HepG2 (cell line): ENCODE data around the gene DNAAF6. TPM values are rescaled to one million over a fixed set of nuclear protein-coding genes. Genes with fewer than 3 reads are reported as not detected.

ENCODE experiments used
- ATAC-seq: fragments of 200-7000 bp; cut with Tn5 transposase; 3 replicates; pipeline ENCODE4 v1.9.1; 2020; ENCODE audit warnings: mild to moderate bottlenecking, moderate library complexity
- BruUV-seq: library from RNA; stranded (reverse); fragments of 400-500 nt; replicated peaks from 2 replicates; lab custom pipeline; 2021; lab: Mats Ljungman, UMichigan
- CTCF ChIA-PET: fragments of 300-600 bp; formaldehyde crosslinking; extraction: SDS; loops from one replicate; lab custom pipeline; 2021; ENCODE audit warnings: low total read pairs, inconsistent platforms, low intra/inter-chr PET ratio; lab: Yijun Ruan, JAX
- POLR2A ChIA-PET: fragments of 350-600 bp; sonication (Branson Sonifier 250); formaldehyde crosslinking; loops from one replicate; lab custom pipeline; 2020; ENCODE audit warnings: antibody characterized with exemption, inconsistent platforms; lab: Yijun Ruan, JAX
- DNase-seq: peaks from one replicate; pipeline ENCODE4 v3.0.0-alpha.2; 2015; ENCODE audit warnings: low spot score
- FAIRE-seq: peaks from 3 replicates; lab custom pipeline; 2011; peaks lifted over from hg19 to GRCh38; lab: Jason Lieb, UNC
- H2AFZ ChIP-seq: one replicate; pipeline ENCODE4 v1.6.1; 2011; ENCODE audit warnings: low read length, inconsistent platforms
- H3K27ac ChIP-seq: fragments of 300-600 bp; 3 replicates; pipeline ENCODE4 v1.8.0; 2011; ENCODE audit warnings: mixed run types, mild to moderate bottlenecking, mixed read lengths, low read length, inconsistent platforms; ENCODE audit not compliant: insufficient read depth; ENCODE audit errors: extremely low read length
- H3K27me3 ChIP-seq, 2 experiments: fragments of 200-600 bp in 1 of 2; 2 replicates in 1 of 2; 3 replicates in 1 of 2; pipeline versions ENCODE4 v1.6.0 to v1.8.0; 2011; ENCODE audit warnings: low read length in 2 of 2, mild to moderate bottlenecking in 2 of 2, moderate library complexity in 2 of 2, inconsistent platforms in 1 of 2; ENCODE audit not compliant: insufficient read depth in 2 of 2, control insufficient read depth in 1 of 2
- H3K36me3 ChIP-seq, 2 experiments: fragments of 200-600 bp in 1 of 2; replicated peaks in 1 of 2; 2 replicates in 1 of 2; 3 replicates in 1 of 2; pipeline versions ENCODE4 v1.5.1 to v1.8.0; 2011; ENCODE audit warnings: low read length in 2 of 2, inconsistent platforms in 1 of 2; ENCODE audit not compliant: insufficient read depth in 2 of 2, control insufficient read depth in 1 of 2
- H3K4me1 ChIP-seq: 2 replicates; pipeline ENCODE4 v1.5.1; 2012; ENCODE audit warnings: low read length, inconsistent platforms; ENCODE audit not compliant: insufficient read depth
- H3K4me2 ChIP-seq: 2 replicates; pipeline ENCODE4 v1.6.0; 2011; ENCODE audit warnings: low read depth, low read length, inconsistent platforms
- H3K4me3 ChIP-seq, 3 experiments: fragments of 200-600 bp in 1 of 3; sonication (generic), shearing (Covaris generic) in 1 of 3; replicated peaks in 1 of 3; 2 replicates each; pipeline ENCODE4 v1.5.1; 2011 to 2016; ENCODE audit warnings: low read length in 3 of 3, inconsistent platforms in 2 of 3, low read depth in 2 of 3, mild to moderate bottlenecking in 2 of 3, control low read depth in 1 of 3, mixed read lengths in 1 of 3; ENCODE audit not compliant: insufficient read depth in 1 of 3
- H3K79me2 ChIP-seq: one replicate; pipeline ENCODE4 v1.6.1; 2011; ENCODE audit warnings: low read length, inconsistent platforms; ENCODE audit not compliant: insufficient read depth
- H3K9ac ChIP-seq: 2 replicates; pipeline ENCODE4 v1.6.0; 2011; ENCODE audit warnings: mild to moderate bottlenecking, low read depth, low read length, inconsistent platforms; ENCODE audit not compliant: insufficient read depth
- H3K9me3 ChIP-seq: 2 replicates; pipeline ENCODE4 v1.5.1; 2012; ENCODE audit warnings: mild to moderate bottlenecking, low read length
- H4K20me1 ChIP-seq: 2 replicates; pipeline ENCODE4 v1.6.0; 2011; ENCODE audit warnings: inconsistent platforms, mild to moderate bottlenecking, low read length, moderate library complexity; ENCODE audit not compliant: insufficient read depth
- DR1 ChIP-seq: sonication (generic); formaldehyde crosslinking; IDR thresholded peaks from 2 replicates; pipeline ENCODE4 v1.8.0; 2021; ENCODE audit warnings: mild to moderate bottlenecking, missing genetic modification reagents, inconsistent platforms
- HMG20A ChIP-seq: IDR thresholded peaks from 2 replicates; pipeline ENCODE4 v1.6.1; 2016; ENCODE audit warnings: borderline replicate concordance
- MTF1 ChIP-seq: sonication (generic); formaldehyde crosslinking; IDR thresholded peaks from 2 replicates; pipeline ENCODE4 v1.5.0; 2020; ENCODE audit warnings: missing genetic modification reagents
- PITX1 ChIP-seq: sonication (generic); formaldehyde crosslinking; IDR thresholded peaks from 2 replicates; pipeline ENCODE4 v1.5.1; 2020; ENCODE audit warnings: mild to moderate bottlenecking, missing genetic modification reagents
- RAD51 ChIP-seq: fragments of 450-650 bp; IDR thresholded peaks from 2 replicates; pipeline ENCODE4 v1.6.1; 2016; ENCODE audit warnings: borderline replicate concordance
- SOX5 ChIP-seq: IDR thresholded peaks from 2 replicates; pipeline ENCODE4 v1.6.1; 2016; ENCODE audit warnings: borderline replicate concordance
- ZNF143 ChIP-seq: sonication (generic); formaldehyde crosslinking; IDR thresholded peaks from 2 replicates; pipeline ENCODE4 v1.4.0; 2020; ENCODE audit warnings: missing genetic modification reagents
- ZNF547 ChIP-seq: sonication (generic); formaldehyde crosslinking; IDR thresholded peaks from 2 replicates; pipeline ENCODE4 v1.5.1; 2020; ENCODE audit warnings: mild to moderate bottlenecking, missing genetic modification reagents
- WGBS: methylation state at CpG from one replicate; pipeline ENCODE4 v1.1.6; 2017; ENCODE audit warnings: low lambda C conversion rate; 5-methylcytosine and 5-hydroxymethylcytosine counted together
- in situ Hi-C: cut with HindIII; loops from 2 replicates; pipeline ENCODE4 v1.10.0; 2017; ENCODE audit warnings: low pct_unique_long_range_greater_than_20kb; ENCODE audit not compliant: extremely low pct_ligation_motif_present
- intact Hi-C: fragments of 100-400 bp; cut with micrococcal nuclease; formaldehyde crosslinking; loops from one replicate; pipeline ENCODE4 v1.10.0; 2022; ENCODE audit not compliant: unreplicated experiment
- polyA plus RNA-seq, 8 experiments: library from polyadenylated mRNA; depleted of rRNA in 3 of 8; stranded (reverse) in 7 of 8; unstranded in 1 of 8; fragments of >200 nt; fragmentation: Illumina TruSeq in 4 of 8; extraction: Trizol in 4 of 8; gene quantifications; 2 replicates each; pipeline versions ENCODE4 v1.2.1 to v1.2.3, GENCODE V29; 2011 to 2016; ENCODE audit warnings: low read depth in 4 of 8, missing spikeins in 1 of 8, mixed read lengths in 1 of 8; ENCODE audit not compliant: insufficient read depth in 1 of 8
- total RNA-seq, 5 experiments: library from RNA; depleted of rRNA; stranded (reverse); fragments of >200 nt; fragmentation: Illumina TruSeq; extraction: Trizol; gene quantifications; 2 replicates each; pipeline ENCODE4 v1.2.3, GENCODE V29; 2016; ENCODE audit warnings: low read depth in 1 of 5
- TF ChIP-seq, protein P1 (sequence below): sonication (generic); formaldehyde crosslinking; IDR thresholded peaks from 2 replicates; pipeline ENCODE4 v1.8.0; 2022; ENCODE audit warnings: missing genetic modification reagents, mild to moderate bottlenecking, borderline replicate concordance
- TF ChIP-seq, protein P2 (sequence below): sonication (generic); formaldehyde crosslinking; IDR thresholded peaks from 2 replicates; pipeline ENCODE4 v1.4.0; 2020; ENCODE audit warnings: missing genetic modification reagents

DNAAF6 gene
- total and polyA plus RNA-seq, 2 of the 13 experiments (the other 11 are each of a cell fraction or from before 2014, with no cell fraction given) = not detected

DNA sequence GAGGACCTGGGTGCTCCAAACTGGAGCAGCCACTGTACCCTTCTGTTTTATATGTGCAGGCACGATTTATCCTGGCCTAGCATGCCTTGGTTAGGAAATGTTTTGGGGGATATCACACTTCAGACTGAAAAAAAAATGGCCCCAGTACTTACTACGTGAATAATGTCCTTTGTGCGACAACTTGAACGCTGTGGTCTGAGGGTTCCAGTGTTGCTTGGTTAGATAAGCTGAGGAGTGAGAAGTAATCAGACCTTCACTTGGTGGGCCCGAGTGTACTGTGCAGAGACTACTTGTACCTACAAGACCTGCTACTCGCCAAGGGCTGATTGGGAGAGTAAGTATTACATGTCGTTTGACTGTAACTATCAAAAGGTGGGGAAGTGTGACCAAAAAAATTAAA, 678 bp downstream of the DNAAF6 start:
- H3K4me1 ChIP-seq = peaks cover 5% of the 10 kb centered on the region
- H3K9ac ChIP-seq = no peak overlapping the region
- no peaks in the 10 kb centered on the region for H3K36me3 ChIP-seq
- DNase-seq = no peak
- H3K27me3 ChIP-seq = no peaks in the 10 kb centered on the region
- no peak overlapping the region for H3K4me3 ChIP-seq
- intact Hi-C loops = no loop called here
- in situ Hi-C loops = no loop called here
- TF ChIP-seq MTF1 (CRISPR knock-in tag) = no peak
- no peak for TF ChIP-seq ZNF547 (CRISPR knock-in tag)
- TF ChIP-seq DR1 = no peak
- TF ChIP-seq, protein P1, sequence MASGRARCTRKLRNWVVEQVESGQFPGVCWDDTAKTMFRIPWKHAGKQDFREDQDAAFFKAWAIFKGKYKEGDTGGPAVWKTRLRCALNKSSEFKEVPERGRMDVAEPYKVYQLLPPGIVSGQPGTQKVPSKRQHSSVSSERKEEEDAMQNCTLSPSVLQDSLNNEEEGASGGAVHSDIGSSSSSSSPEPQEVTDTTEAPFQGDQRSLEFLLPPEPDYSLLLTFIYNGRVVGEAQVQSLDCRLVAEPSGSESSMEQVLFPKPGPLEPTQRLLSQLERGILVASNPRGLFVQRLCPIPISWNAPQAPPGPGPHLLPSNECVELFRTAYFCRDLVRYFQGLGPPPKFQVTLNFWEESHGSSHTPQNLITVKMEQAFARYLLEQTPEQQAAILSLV (CRISPR knock-in tag) = no peak
- no peak for TF ChIP-seq ZNF143 (CRISPR knock-in tag)
- TF ChIP-seq, protein P2, sequence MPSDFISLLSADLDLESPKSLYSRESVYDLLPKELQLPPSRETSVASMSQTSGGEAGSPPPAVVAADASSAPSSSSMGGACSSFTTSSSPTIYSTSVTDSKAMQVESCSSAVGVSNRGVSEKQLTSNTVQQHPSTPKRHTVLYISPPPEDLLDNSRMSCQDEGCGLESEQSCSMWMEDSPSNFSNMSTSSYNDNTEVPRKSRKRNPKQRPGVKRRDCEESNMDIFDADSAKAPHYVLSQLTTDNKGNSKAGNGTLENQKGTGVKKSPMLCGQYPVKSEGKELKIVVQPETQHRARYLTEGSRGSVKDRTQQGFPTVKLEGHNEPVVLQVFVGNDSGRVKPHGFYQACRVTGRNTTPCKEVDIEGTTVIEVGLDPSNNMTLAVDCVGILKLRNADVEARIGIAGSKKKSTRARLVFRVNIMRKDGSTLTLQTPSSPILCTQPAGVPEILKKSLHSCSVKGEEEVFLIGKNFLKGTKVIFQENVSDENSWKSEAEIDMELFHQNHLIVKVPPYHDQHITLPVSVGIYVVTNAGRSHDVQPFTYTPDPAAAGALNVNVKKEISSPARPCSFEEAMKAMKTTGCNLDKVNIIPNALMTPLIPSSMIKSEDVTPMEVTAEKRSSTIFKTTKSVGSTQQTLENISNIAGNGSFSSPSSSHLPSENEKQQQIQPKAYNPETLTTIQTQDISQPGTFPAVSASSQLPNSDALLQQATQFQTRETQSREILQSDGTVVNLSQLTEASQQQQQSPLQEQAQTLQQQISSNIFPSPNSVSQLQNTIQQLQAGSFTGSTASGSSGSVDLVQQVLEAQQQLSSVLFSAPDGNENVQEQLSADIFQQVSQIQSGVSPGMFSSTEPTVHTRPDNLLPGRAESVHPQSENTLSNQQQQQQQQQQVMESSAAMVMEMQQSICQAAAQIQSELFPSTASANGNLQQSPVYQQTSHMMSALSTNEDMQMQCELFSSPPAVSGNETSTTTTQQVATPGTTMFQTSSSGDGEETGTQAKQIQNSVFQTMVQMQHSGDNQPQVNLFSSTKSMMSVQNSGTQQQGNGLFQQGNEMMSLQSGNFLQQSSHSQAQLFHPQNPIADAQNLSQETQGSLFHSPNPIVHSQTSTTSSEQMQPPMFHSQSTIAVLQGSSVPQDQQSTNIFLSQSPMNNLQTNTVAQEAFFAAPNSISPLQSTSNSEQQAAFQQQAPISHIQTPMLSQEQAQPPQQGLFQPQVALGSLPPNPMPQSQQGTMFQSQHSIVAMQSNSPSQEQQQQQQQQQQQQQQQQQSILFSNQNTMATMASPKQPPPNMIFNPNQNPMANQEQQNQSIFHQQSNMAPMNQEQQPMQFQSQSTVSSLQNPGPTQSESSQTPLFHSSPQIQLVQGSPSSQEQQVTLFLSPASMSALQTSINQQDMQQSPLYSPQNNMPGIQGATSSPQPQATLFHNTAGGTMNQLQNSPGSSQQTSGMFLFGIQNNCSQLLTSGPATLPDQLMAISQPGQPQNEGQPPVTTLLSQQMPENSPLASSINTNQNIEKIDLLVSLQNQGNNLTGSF (CRISPR knock-in tag) = no peak
- no peak for TF ChIP-seq PITX1
- TF ChIP-seq HMG20A (CRISPR knock-in tag) = no peak
- TF ChIP-seq RAD51 = no peak
- TF ChIP-seq SOX5 = no peak
- ChIA-PET POLR2A (no interaction called here), CTCF (no interaction called here)
- H4K20me1 ChIP-seq = no peaks in the 10 kb centered on the region
- no peak for ATAC-seq
- H2AFZ ChIP-seq = no peak overlapping the region
- FAIRE-seq = no peak
- H3K27ac ChIP-seq = no peak overlapping the region
- H3K4me2 ChIP-seq = no peak overlapping the region
- BruUV-seq = no TSS peak
- H3K9me3 ChIP-seq = no peaks in the 10 kb centered on the region
- no peaks in the 10 kb centered on the region for H3K79me2 ChIP-seq
- WGBS = 93% methylated on average over 7 of the region's 7 CpGs
